ENCODE measurements around the gene CDK5.

Gene CDK5

GRCh38 chr7:151038951-151039849 lies 18.5 kb downstream of the CDK5 start:
- H3K36me3 ChIP-seq (ENCODE audit: control insufficient read depth in 1 of 2, insufficient read depth in 2 of 2, low read depth in 1 of 2, low read length in 2 of 2): peaks cover 36 to 69% of the 10 kb centered on the region in 2 experiments
- peak overlapping the region; percentile 80 for H3K9ac ChIP-seq (ENCODE audit: low read length)
- H3K4me3 ChIP-seq (ENCODE audit: insufficient read depth in 1 of 2, low read depth in 1 of 2, low read length in 2 of 2): no peak overlapping the region
- peak overlapping the region; percentile 94 for H2BK12ac ChIP-seq (ENCODE audit: low read length in 2 of 2)
- peak overlapping the region in 1 of 2 experiments; percentile 73 for H3K14ac ChIP-seq (ENCODE audit: low read length in 2 of 2)
- no peak overlapping the region for H2AFZ ChIP-seq (ENCODE audit: low read depth, low read length)
- H4K91ac ChIP-seq (ENCODE audit: low read length): peak overlapping the region; percentile 3
- 32% methylated on average over 10 of the region's 12 CpGs for WGBS
- H3K4ac ChIP-seq (ENCODE audit: low read depth in 1 of 2, low read length in 2 of 2): peak overlapping the region; percentile 1 to 81
- no peak overlapping the region for H4K8ac ChIP-seq (ENCODE audit: low read length)
- H3K4me1 ChIP-seq (ENCODE audit: control insufficient read depth, insufficient read depth, low read depth, low read length): peaks cover 26% of the 10 kb centered on the region
- no peak overlapping the region for H3K4me2 ChIP-seq (ENCODE audit: low read length, poor library complexity, severe bottlenecking)
- H3K23ac ChIP-seq (ENCODE audit: low read length in 2 of 2): peak overlapping the region in 1 of 2 experiments; percentile 78
- H3K18ac ChIP-seq (ENCODE audit: low read depth in 1 of 2, low read length in 2 of 2): peak overlapping the region; percentile 25 to 84
- no peak overlapping the region for H2BK15ac ChIP-seq (ENCODE audit: low read depth, poor library complexity, severe bottlenecking)
- H2BK120ac ChIP-seq (ENCODE audit: low read depth, low read length): peak overlapping the region; percentile 88
- H2BK5ac ChIP-seq (ENCODE audit: low read depth, low read length, poor library complexity, severe bottlenecking): no peak overlapping the region
- H3K79me1 ChIP-seq (replicated peaks; ENCODE audit: low read length, poor library complexity, severe bottlenecking): peaks cover 2% of the 10 kb centered on the region
- peak overlapping the region; percentile 65 for H3K27ac ChIP-seq (ENCODE audit: low read length, poor library complexity, severe bottlenecking)
- no peaks in the 10 kb centered on the region for H3K9me3 ChIP-seq (ENCODE audit: control insufficient read depth, low read length)
- H2AK5ac ChIP-seq (ENCODE audit: low read length, severe bottlenecking): no peak overlapping the region
- DNase-seq: peak; percentile 99
- H3K27me3 ChIP-seq (ENCODE audit: control insufficient read depth in 1 of 2, insufficient read depth in 1 of 2, low read length in 2 of 2): no peaks in the 10 kb centered on the region

DNA sequence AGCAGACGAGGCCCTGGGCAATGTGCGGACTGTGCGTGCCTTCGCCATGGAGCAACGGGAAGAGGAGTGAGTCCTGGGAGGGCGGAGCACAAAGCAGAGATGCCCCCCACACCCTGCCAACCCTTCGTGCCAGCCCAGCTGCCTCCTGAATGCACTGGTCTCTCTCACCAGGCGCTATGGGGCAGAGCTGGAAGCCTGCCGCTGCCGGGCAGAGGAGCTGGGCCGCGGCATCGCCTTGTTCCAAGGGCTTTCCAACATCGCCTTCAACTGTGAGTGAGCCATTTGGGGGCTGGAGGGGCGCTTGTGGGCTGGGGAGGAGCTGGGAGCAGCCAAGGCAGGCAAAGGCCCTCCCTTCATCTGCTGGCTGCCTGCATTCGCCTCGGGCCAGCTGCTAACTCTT lies 21.8 kb downstream of the CDK5 start:
- no peak overlapping the region for H2AFZ ChIP-seq (ENCODE audit: low read depth, low read length)
- DNase-seq: no peak
- peaks cover 26% of the 10 kb centered on the region for H3K4me1 ChIP-seq (ENCODE audit: control insufficient read depth, insufficient read depth, low read depth, low read length)
- no peak overlapping the region for H3K18ac ChIP-seq (ENCODE audit: low read depth in 1 of 2, low read length in 2 of 2)
- H2BK120ac ChIP-seq (ENCODE audit: low read depth, low read length): no peak overlapping the region
- no peak overlapping the region for H3K4ac ChIP-seq (ENCODE audit: low read depth in 1 of 2, low read length in 2 of 2)
- H3K36me3 ChIP-seq (ENCODE audit: control insufficient read depth in 1 of 2, insufficient read depth in 2 of 2, low read depth in 1 of 2, low read length in 2 of 2): peaks cover 53 to 55% of the 10 kb centered on the region in 2 experiments
- H3K9ac ChIP-seq (ENCODE audit: low read length): no peak overlapping the region
- H3K14ac ChIP-seq (ENCODE audit: low read length in 2 of 2): no peak overlapping the region
- no peak overlapping the region for H2BK15ac ChIP-seq (ENCODE audit: low read depth, poor library complexity, severe bottlenecking)
- no peak overlapping the region for H4K91ac ChIP-seq (ENCODE audit: low read length)
- peaks cover 20% of the 10 kb centered on the region for H3K79me1 ChIP-seq (replicated peaks; ENCODE audit: low read length, poor library complexity, severe bottlenecking)
- no peak overlapping the region for H3K23ac ChIP-seq (ENCODE audit: low read length in 2 of 2)
- no peak overlapping the region for H3K4me3 ChIP-seq (ENCODE audit: insufficient read depth in 1 of 2, low read depth in 1 of 2, low read length in 2 of 2)
- no peak overlapping the region for H2BK12ac ChIP-seq (ENCODE audit: low read length in 2 of 2)
- no peak overlapping the region for H2BK5ac ChIP-seq (ENCODE audit: low read depth, low read length, poor library complexity, severe bottlenecking)
- no peak overlapping the region for H3K27ac ChIP-seq (ENCODE audit: low read length, poor library complexity, severe bottlenecking)
- no peak overlapping the region for H3K4me2 ChIP-seq (ENCODE audit: low read length, poor library complexity, severe bottlenecking)
- H3K9me3 ChIP-seq (ENCODE audit: control insufficient read depth, low read length): no peaks in the 10 kb centered on the region
- no peak overlapping the region for H4K8ac ChIP-seq (ENCODE audit: low read length)
- H2AK5ac ChIP-seq (ENCODE audit: low read length, severe bottlenecking): no peak overlapping the region
- no peaks in the 10 kb centered on the region for H3K27me3 ChIP-seq (ENCODE audit: control insufficient read depth in 1 of 2, insufficient read depth in 1 of 2, low read length in 2 of 2)
- WGBS: 96% methylated on average over 17 of the region's 17 CpGs

DNA sequence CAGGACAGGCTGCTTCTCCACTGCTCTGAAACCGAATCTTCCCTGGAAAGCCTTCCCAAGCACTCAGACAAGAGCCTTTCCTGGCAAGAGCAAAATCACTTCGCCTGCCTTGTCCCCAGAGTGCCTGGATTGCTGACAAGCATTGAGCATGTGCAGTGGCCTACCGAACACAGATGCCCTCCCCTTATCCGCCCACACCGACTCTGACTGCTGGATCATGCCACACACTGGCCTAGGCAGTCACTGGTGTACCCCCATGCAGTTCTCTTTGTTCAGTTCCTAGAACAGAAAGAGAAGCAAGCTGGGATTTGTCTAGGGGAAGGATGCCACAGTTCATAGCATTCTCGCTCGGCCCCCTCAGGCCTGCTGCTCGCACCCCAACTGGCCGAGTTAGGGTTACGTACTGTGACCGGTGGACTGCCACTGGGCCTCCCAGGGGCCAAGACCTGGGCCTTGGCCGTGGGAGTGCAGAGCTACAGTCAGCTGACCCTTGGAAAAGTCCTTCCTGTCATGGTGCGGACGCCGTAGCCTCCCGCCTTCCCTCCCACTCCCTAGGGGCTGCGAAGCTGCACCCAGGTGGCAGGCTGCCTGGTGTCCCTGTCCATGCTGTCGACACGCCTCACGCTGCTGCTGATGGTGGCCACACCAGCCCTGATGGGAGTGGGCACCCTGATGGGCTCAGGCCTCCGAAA lies 22.5 kb downstream of the CDK5 start:
- Histone ChIP-seq H3K4me1 (ENCODE audit: control insufficient read depth, insufficient read depth, low read depth, low read length) (peaks cover 23% of the 10 kb centered on the region), H3K18ac (ENCODE audit: low read depth in 1 of 2, low read length in 2 of 2) (no peak overlapping the region), H4K8ac (ENCODE audit: low read length) (no peak overlapping the region), H2BK120ac (ENCODE audit: low read depth, low read length) (no peak overlapping the region), H3K4ac (ENCODE audit: low read depth in 1 of 2, low read length in 2 of 2) (no peak overlapping the region), H3K4me2 (ENCODE audit: low read length, poor library complexity, severe bottlenecking) (no peak overlapping the region), H3K9me3 (ENCODE audit: control insufficient read depth, low read length) (no peaks in the 10 kb centered on the region), H3K4me3 (ENCODE audit: insufficient read depth in 1 of 2, low read depth in 1 of 2, low read length in 2 of 2) (no peak overlapping the region), H3K14ac (ENCODE audit: low read length in 2 of 2) (no peak overlapping the region), H2BK15ac (ENCODE audit: low read depth, poor library complexity, severe bottlenecking) (no peak overlapping the region), H3K9ac (ENCODE audit: low read length) (no peak overlapping the region), H2AFZ (ENCODE audit: low read depth, low read length) (no peak overlapping the region), H2BK12ac (ENCODE audit: low read length in 2 of 2) (peak overlapping the region in 1 of 2 experiments; percentile 12), H2AK5ac (ENCODE audit: low read length, severe bottlenecking) (no peak overlapping the region), H2BK5ac (ENCODE audit: low read depth, low read length, poor library complexity, severe bottlenecking) (no peak overlapping the region), H3K79me1 (replicated peaks; ENCODE audit: low read length, poor library complexity, severe bottlenecking) (peaks cover 20% of the 10 kb centered on the region), H3K27me3 (ENCODE audit: control insufficient read depth in 1 of 2, insufficient read depth in 1 of 2, low read length in 2 of 2) (no peaks in the 10 kb centered on the region), H3K36me3 (ENCODE audit: control insufficient read depth in 1 of 2, insufficient read depth in 2 of 2, low read depth in 1 of 2, low read length in 2 of 2) (peaks cover 48 to 53% of the 10 kb centered on the region in 2 experiments), H3K23ac (ENCODE audit: low read length in 2 of 2) (no peak overlapping the region), H4K91ac (ENCODE audit: low read length) (no peak overlapping the region), H3K27ac (ENCODE audit: low read length, poor library complexity, severe bottlenecking) (no peak overlapping the region)
- WGBS: 93% methylated on average over 20 of the region's 21 CpGs
- DNase-seq: no peak
